HG03521 (cell line): ENCODE results near the gene NKPD1.

Experiments used
- ATAC-seq: cut with Tn5 transposase; IDR thresholded peaks from one replicate; pipeline ENCODE4 v1.9.1; 2021; ENCODE audit warnings: mild to moderate bottlenecking, moderate library complexity; ENCODE audit not compliant: unreplicated experiment

The NKPD1 gene, protein sequence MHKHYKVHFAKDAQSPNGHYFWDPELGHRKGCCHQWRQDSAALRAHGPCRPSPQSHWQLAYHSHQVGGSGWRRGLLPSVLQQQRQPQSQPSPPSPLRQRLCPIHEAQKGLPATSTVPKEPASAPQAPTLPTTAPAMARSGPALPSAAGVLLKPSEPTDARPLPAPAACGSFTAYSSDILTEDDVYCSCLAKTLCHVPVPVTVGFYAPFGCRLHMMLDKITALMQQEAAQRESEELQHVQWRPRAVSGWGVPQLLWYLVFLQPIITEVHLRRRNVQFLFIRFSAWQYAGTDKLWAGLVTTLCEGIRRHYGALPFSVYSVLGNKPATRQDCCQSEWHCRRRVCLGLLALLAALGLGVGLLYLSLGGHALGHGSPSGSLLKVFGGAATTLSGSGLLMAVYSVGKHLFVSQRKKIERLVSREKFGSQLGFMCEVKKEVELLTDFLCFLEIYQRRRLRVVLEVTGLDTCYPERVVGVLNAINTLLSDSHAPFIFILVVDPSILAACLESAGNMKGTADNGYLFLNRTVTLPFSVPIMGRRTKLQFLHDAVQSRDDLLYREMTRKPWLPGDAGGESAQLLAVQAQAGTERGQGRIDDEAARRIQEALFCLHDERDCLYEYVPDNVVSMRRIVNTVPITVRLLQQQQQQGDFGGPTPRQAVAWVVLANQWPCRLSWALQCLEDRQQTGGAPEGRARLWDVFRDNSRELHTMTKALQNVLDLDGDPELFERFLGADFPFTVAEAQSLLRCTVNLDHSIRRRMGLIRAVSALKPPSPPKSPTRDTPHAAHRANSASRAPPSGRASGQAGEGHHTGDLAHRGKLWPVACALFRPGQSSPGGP

DNA sequence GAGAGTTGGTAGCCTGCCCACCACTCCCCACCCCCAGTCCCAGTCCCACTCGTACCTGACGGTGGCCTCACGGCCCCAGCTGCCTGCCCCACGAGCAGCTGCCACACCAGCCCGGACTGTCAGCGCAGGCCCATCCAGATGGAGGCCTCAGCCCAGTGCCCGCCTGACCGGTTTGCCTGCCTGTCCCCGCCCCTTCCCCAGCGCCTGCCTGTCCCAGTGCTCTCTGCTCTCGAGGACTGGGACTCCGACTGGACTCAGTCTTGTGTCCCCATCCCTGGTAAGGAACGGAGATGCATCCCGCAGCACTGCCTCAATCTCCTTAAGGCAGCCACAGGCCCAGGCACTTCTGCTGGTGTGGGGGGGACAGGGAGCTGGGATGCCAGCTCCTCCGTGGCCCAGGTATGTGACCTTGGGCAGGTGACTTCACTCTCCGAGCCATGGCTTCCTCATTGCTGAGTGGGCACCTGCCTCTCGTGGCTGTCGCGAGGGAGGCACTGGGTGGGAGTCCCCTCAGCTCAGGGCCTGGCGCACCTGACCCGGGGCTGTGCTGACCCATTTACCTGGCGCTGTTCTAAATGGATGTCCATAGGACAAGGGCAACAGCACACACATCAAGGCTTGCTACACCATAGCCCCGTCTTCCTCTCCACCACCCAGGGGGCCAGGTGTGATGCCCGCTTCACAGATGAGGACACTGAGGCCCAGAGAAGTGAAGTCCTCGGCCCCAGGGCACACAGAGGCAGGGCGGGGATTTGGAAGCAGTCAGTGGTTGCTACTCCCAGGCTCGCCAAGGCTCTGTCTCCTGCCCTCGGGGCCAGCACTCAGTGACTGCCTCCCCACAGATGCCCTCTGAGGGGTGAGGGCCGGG lies at the start of gene NKPD1:
TSS of gene NKPD1 (minus strand) at position 113 of the 868 bp plus-strand sequence. CDS start 832 bp downstream, outside the sequence.
- ATAC-seq: no peak

DNA sequence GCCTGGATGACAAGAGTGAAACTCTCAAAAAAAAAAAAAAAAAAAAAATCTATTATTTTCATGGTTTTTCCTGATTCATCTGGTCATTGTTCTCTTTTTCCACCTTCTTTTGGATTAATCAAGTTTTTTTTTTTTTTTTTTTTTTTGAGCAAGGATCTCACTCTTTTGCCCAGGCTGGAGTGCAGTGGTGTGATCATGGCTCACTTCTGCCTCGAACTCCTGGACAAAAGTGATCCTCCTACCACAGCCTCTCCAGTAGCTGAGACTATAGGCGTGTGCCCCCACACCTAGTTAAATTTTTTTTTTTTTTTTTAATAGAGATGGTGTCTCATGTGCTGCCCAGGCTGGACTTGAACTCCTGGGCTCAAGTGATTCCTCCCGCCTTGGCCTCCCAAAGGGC lies 45.5 kb upstream of the NKPD1 start:
- no peak for ATAC-seq

DNA sequence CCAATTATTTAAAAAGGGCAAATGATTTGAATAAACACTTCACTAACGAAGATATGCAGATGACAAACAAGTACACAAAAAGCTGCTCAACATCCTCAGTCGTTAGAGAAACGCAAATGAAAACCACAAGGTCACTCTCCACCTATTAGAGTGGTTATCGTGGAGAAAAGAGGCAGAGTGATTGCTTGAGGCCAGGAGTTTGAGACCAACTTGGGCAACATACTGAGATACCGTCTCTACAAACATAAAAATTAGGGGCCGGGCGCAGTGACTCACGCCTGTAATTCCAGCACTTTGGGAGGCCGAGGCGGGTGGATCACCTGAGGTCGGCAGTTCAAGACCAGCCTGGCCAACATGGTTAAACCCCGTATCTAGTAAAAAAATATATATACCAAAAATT lies 45.0 kb upstream of the NKPD1 start:
- no peak for ATAC-seq

DNA sequence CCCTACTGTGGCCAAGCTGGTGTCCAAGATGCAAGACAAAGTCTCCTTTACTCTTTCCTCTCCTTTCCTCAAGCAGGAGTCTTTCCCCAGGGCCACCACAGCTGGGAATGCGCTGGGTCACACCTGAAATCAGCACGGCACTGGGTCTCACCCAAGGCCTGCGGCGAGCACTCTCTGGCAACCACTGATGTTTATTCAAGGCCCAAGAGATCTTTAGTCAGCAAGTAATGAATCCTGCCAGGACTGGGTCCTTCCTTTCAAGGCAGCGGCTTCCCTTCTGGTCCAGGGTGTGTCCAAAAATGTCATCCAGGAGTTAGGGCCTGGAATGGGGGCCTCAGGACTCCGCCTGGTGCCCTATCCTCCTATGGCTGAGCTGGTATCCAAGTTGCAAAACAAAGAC lies 41.9 kb upstream of the NKPD1 start:
- ATAC-seq: no peak

DNA sequence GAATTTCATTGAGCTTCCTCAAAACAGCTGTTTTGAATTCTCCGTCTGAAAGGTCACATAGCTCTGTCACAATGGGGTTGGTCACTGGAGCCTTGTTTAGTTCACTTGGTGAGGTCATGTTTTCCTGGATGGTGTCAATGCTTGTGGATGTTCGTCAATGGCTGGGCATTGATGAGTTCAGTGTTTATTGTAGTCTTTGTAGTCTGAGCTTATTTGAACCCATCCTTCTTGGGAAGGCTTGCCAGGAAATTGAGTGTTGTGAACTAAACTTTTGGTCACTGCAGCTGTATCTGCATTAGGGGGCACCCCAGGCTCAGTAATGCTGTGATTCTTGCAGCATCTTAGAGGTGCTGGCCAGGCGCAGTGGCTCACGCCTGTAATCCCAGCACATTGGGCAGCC lies 39.8 kb upstream of the NKPD1 start:
- ATAC-seq: no peak

DNA sequence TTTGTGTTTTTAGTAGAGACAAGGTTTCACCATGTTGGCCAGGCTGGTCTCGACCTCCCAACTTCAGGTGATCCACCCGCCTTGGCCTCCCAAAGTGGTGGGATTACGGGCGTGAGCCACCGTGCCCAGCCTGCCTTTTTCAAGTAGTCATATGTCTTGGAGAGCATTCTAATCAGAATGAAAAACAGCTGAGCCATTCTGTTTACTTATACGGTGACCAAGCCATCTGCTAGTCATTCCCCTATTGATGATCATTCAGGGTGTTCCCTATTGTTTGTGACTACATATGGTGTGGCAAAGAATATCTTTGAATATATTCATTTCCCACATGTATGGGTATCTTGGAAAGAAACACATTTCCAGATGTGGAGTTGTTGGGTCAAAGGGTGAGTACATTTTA lies 35.0 kb upstream of the NKPD1 start:
- ATAC-seq: no peak

DNA sequence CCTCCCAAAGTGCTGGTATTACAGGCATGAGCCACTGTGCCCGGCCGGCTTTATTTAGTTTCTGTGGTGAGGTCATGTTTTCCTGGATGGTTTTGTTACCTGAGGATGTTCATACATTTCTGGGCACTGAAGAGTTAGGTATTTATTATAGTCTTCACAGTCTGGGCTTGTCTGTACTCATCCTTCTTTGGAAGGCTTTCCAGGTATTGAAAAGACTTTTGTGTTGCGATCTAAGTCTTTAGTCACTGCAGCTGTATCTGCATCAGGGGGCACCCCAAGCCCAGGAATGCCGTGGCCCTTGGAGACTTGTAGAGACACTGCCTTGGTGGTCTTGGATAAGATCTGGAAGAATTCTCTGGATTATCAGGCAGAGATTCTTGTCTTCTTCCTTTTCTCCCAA lies 30.6 kb upstream of the NKPD1 start:
- no peak for ATAC-seq

DNA sequence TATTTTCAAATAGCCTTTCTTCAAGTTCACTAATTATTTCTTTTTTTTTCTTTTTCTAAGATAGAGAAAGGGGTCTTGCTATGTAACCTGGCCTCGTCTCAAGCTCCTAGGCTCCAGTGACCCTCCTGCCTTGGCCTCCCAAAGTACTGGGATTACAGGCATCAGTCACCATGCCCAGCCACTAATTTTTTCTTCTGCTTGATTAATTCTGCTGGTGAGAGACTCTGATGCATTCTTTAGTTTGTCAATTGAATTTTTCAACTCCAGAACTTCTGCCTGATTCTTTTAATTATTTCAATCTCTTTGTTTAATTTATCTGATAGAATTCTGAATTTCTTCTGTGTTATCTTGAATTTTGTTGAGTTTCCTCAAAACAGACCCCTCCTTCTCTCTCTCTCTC lies 29.2 kb upstream of the NKPD1 start:
- ATAC-seq: no peak

DNA sequence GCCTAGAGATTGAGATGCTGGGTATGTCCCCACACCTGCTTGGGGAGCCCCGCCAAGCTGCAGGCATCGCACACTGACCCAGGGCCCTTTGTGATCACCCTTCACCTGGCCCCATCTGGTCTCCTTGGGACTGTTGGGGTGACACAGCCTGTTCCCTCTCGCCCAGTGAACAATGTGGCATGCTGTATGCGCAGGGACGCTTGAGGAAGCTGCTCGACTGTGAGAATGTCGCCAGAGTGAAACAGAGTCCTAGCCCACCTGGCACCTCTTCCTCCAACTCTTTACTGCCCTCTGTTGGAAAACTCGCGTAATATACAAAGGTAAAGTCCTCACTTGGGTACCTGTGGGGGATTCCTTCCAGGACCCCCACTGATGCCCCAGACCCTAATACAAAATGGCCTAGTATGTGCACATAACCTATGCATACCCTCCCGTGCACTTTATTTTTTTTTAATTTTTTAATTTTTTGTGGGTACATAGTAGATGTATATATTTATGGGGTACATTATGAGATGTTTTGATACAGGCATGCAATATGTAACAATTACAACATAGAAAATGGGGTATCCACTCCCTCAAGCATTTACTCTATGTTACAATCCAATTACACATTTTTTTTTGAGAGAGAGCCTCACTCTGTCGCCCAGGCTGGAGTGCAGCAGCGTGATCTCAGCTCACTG lies 26.8 kb upstream of the NKPD1 start:
- ATAC-seq: no peak

DNA sequence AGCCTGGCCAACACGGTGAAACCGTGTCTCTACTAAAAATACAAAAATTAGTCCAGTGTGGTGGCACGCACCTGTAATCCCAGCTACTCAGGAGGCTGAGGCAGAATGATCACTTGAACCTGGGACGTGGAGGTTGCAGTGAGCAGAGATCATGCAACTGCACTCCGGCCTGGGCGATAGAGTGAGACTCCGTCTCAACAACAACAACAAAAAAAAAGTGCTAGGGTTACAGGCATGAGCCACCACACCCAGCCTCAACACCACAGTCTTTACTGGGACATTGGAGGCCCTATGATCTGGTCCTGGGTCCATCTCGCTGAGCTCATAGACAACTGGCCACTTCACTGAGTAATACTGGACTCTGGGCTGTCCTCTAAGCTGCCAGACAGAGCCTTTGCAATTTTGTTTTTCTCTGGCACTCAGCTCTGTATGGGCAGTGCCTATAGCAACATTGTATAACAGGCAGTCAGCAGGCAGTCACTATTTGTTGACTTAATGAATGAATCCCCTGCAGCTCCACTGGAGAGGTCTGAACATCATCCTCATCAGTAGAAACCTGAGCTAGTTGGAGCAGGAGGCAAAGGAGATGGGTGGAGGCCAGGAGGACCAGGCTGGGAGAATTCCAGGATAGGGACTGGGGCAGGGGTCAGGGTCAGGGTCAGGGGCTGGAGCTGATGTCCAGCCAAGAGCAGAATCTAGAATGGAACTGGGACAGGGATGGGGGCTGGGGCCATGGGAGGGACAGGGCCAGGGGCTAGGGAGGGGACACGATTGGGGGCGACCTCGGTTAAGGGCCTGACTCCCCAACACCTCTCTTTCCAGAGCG lies 25.9 kb upstream of the NKPD1 start:
- ATAC-seq: no peak

DNA sequence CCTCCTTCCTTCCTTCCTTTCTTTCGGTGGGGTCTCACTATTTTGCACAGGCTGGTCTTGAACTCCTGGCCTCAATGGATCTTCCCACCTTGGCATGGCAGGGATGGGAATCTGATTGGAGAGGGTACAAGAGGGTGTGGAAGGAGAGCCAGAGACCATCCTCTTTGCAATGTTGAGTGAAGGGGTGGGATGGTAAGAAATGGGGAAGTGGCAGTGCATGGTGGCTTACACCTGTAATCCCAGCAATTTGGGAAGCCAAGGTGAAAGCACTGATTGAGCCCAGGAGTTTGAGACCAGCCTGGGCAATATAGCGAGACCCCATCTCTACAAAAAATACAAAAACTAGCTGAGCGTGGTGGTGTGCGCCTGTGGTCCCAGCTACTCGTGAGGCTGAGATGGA lies 23.3 kb upstream of the NKPD1 start:
- ATAC-seq: no peak

DNA sequence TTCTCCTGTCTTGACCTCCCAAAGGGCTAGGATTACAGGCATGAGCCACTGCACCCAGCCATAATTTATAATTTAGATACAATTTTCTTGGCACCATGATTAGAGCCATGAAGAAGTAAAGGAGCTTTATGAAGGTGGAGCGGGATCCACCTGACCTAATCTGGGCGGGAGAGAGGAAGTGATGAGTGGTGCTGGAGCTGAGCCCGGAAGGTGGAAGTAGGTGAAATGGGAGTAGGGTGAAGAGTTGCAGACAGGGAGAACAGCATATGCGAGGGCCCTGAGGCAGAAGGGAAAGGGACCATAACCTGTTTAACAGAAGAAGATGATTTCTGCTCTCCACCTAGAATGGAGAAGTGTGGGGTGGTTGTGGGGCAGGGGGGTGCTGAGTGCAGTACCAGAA lies 22.0 kb upstream of the NKPD1 start:
- ATAC-seq: no peak

DNA sequence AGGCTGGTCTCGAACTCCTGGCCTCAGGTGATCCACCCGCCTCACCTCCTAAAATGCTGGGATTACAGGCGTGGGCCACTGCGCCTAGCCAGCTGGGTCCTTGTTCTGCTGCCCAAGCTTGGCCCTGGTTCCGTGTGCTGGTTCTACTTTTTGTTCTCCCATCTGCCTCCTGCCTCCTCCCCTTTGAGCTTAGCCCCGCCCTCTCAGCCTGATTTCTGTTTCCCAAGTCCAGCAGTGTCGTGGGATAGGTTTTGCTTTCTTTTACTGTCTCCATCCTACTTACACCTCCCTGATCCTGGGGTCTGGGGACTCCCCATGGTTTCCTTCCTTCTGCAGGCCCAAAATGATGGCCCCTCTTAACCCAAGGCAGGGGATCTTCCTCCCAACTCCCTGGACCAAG lies 20.2 kb upstream of the NKPD1 start:
- ATAC-seq: no peak

DNA sequence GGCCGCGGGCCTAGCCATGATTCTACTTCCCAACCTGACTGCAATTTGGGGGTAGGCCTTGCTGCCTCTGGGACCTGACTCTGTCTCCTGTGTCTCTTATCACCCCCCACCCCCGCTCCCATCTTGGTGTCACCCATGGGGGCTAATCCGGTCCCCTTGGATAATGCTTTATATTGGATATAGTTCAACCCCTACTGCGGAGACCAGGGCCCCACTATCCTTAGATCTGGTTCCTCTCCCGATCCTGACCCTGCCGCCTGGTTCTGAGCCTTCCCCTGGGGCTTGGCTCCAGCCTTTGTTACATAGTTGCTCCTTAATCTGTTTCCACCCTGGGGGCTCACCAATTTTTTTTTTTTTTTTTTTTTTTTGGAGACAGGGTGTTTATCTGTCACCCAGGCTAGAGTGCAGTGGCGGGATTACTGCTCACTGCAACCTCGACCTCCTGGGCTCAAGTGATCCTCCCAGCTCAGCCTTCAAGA lies 19.1 kb upstream of the NKPD1 start:
- ATAC-seq: no peak

DNA sequence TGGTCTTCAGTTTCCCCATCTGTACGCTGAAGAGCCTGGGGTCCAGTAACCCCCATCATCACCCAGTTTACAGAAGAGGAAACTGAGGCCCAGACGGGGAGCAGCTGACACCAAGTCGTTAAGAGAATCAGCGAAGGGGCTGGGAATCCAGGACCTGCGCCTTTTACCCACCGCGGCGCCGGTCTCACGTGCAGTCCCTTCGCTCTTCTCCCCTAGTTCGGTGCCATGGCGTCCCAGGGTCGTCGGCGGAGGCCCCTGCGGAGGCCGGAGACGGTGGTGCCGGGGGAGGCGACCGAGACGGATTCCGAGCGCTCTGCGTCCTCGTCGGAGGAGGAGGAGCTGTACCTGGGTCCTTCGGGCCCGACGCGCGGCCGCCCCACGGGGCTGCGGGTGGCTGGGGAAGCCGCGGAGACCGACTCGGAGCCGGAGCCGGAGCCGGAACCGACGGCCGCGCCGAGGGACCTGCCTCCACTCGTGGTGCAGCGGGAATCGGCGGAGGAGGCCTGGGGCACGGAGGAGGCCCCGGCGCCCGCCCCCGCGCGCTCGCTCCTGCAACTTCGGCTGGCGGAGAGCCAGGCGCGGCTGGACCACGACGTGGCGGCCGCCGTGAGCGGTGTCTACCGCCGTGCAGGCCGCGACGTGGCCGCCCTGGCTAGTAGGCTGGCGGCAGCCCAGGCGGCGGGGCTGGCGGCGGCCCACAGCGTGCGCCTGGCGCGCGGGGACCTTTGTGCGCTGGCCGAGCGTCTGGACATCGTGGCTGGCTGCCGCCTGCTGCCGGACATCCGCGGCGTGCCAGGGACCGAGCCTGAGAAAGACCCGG lies 18.5 kb upstream of the NKPD1 start:
- ATAC-seq: no peak

DNA sequence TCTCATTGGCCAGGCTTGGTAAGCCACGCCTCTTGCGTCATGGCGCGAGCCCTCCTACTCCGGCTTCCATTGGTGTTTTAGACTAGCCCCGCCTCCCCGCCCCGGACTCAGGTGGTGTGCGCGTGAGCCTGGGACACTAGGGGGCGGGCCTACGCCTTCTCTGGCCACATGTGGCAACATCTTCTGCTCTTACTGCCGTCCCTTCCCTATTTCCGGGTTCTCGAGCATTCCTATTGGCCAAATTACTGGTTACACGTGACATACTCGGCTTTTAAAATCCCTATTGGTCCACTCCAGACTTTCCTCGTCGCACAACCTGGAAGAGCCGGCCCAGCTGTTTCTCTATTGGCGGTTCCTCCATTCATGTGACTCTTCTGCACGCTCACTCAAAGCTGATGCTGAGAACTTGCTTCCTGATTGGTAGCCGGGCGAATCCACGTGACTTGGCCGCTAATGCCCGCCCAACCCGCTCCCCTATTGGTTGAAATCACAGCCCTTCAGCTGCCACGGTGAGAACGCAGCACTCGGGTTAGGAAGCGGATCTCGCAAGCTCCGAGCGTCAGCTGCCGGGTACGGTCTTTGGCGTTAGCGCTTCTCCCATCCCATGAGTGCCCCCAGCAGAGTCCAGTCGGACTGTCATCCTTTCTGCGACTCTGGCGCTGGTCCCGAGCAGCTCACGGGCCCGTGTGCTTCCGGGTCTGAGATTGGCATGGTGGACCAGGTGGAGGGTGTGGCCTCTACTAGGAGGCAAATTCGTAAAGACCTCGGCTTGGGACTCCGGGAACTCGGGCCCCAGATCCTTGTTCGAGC lies 17.7 kb upstream of the NKPD1 start, which contains the start of gene BLOC1S3:
TSS of gene BLOC1S3 (plus strand) at position 523 of the 810 bp plus-strand sequence. CDS start 513 bp downstream, outside the sequence.
- peak; percentile 81 for ATAC-seq

DNA sequence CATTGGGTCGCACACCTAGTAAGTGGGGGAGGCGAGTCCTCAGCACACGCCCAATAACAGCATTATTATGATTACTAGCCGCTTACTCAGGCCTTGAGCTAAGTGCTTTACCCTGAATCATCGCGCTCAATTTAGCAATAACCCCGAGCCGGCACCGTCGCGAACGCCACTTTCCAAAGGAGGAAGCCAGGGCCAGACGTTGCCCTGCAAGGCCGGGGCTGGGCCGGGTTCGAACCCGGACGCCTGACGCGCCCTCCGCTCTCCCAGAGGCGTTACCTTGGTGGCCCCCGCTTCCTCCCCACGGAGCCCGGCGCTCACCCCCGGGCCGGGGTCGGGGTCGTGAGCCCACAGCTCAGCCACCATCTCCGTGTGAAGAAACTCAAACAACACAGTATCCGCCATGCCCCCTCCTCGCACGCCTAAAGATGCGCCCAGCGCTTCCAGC lies 17.1 kb upstream of the NKPD1 start, which contains the start of gene TRAPPC6A:
TSS of gene TRAPPC6A (minus strand) at position 421 of the 445 bp plus-strand sequence. CDS start at position 402, 19 bp downstream.
- ATAC-seq: no peak
